Stimulated activated CD8-positive, alpha-beta memory T cell treated with anti-CD3 and anti-CD28 coated beads, Interleukin-15, amount 100 ng/mL, for 1 hour (primary cell): ENCODE measurements around the gene KRT7.
A peak's percentile ranks its signal among the peaks of the same experiment; 100 is the strongest.
"Not testable (repeated sequence)": the region's sequence is repeated elsewhere in the genome, so short reads cannot be mapped to it uniquely, and the experiment has no call there.

Source experiments
- DNase-seq: peaks from one replicate; pipeline ENCODE4 v3.0.0-alpha.2; 2020; ENCODE audit warnings: low read depth

KRT7 gene

GRCh38 chr12:52278575-52279421, 45.8 kb downstream of the KRT7 start:
- peak; percentile 43 for DNase-seq

- DNase-seq = no peak
Measured at GRCh38 chr12:52279422-52280318, 46.6 kb downstream of the KRT7 start.

- no peak for DNase-seq
Measured at GRCh38 chr12:52280319-52280795, 47.3 kb downstream of the KRT7 start.

GRCh38 chr12:52280796-52281560, 47.9 kb downstream of the KRT7 start:
- no peak for DNase-seq

GRCh38 chr12:52284562-52285171, 51.6 kb downstream of the KRT7 start:
- DNase-seq = no peak

GRCh38 chr12:52285172-52285745, 52.2 kb downstream of the KRT7 start:
- DNase-seq = no peak

GRCh38 chr12:52285851-52286530, 52.9 kb downstream of the KRT7 start:
- DNase-seq = no peak

- not testable (repeated sequence) for DNase-seq
Measured at GRCh38 chr12:52286857-52287785, 54.1 kb downstream of the KRT7 start.

- DNase-seq = not testable (repeated sequence)
Measured at GRCh38 chr12:52287816-52288805, 55.1 kb downstream of the KRT7 start.

GRCh38 chr12:52290483-52291134, 57.6 kb downstream of the KRT7 start:
- DNase-seq = not testable (repeated sequence)

GRCh38 chr12:52291267-52291935, 58.4 kb downstream of the KRT7 start, which contains the start of gene KRT81:
Gene KRT81, minus strand, starts transcription at chr12:52291534. Its CDS starts 69 bp downstream, at chr12:52291465.
- no peak for DNase-seq

GRCh38 chr12:52293926-52294325, 60.9 kb downstream of the KRT7 start:
- no peak for DNase-seq

- no peak for DNase-seq
Measured at GRCh38 chr12:52294803-52295202, 61.8 kb downstream of the KRT7 start.

GRCh38 chr12:52295663-52296062, 62.6 kb downstream of the KRT7 start:
- no peak for DNase-seq

GRCh38 chr12:52296572-52297215, 63.7 kb downstream of the KRT7 start:
- no peak for DNase-seq
